ENCODE measurements around the gene ZNF774. TPM values are rescaled to one million over a fixed set of nuclear protein-coding genes. Genes with fewer than 3 reads are reported as not detected.

Gene ZNF774
- total and polyA plus RNA-seq, 2 of the 8 experiments (the other 6 are each of a cell fraction or from before 2014, with no cell fraction given) = 0.82 to 2.6 TPM

GRCh38 chr15:90386221-90386620 lies 34.1 kb downstream of the ZNF774 start:
- Histone ChIP-seq H3K23me2 (ENCODE audit: low read depth, low read length) (peaks cover 2% of the 10 kb centered on the region; the same call in 1 of the 2 replicates), H4K5ac (ENCODE audit: insufficient read length, low read depth, low read length) (no peak overlapping the region), H3K4me2 (ENCODE audit: insufficient read depth in 1 of 2, low read depth in 2 of 2, low read length in 2 of 2) (no peak overlapping the region), H3K18ac (ENCODE audit: extremely low read depth, low read length) (no peak overlapping the region), H3K4ac (replicated peaks; ENCODE audit: insufficient read length, low read depth, low read length) (no peak overlapping the region), H3K79me2 (ENCODE audit: control insufficient read depth in 1 of 2, insufficient read depth in 2 of 2, low read length in 2 of 2) (peaks cover 2 to 26% of the 10 kb centered on the region in 2 experiments; a peak in 3 of 4 replicates), H2BK5ac (ENCODE audit: low read depth, low read length) (no peak overlapping the region), H3K27ac (ENCODE audit: low read depth, low read length) (no peak overlapping the region), H2BK15ac (ENCODE audit: low read length) (no peak overlapping the region), H2BK120ac (replicated peaks; ENCODE audit: low read depth, low read length) (no peak overlapping the region), H4K20me1 (replicated peaks in 1 of 2; ENCODE audit: control insufficient read depth in 1 of 2, insufficient read depth in 2 of 2, low read length in 2 of 2) (no peaks in the 10 kb centered on the region), H2BK12ac (ENCODE audit: low read depth, low read length) (no peak overlapping the region), H2BK20ac (ENCODE audit: low read length) (no peak overlapping the region), H2AK5ac (ENCODE audit: low read depth, low read length) (no peak overlapping the region), H3K14ac (ENCODE audit: insufficient read length) (no peak overlapping the region), H3K4me1 (replicated peaks in 1 of 4; ENCODE audit: control insufficient read depth in 3 of 4, insufficient read depth in 4 of 4, low read length in 3 of 4) (peaks cover 2 to 10% (median 5%) of the 10 kb centered on the region in 4 experiments; a peak in 5 of 7 replicates), H3K23ac (ENCODE audit: insufficient read length) (no peak overlapping the region), H3K4me3 (ENCODE audit: extremely low read depth in 1 of 4, insufficient read depth in 2 of 4, low read depth in 3 of 4, low read length in 4 of 4) (no peak overlapping the region), H3K9me3 (ENCODE audit: insufficient read depth in 2 of 2, low read depth in 1 of 2, low read length in 1 of 2) (no peaks in the 10 kb centered on the region), H2AFZ (ENCODE audit: low read length) (no peak overlapping the region), H3K56ac (replicated peaks; ENCODE audit: insufficient read length, low read depth, low read length) (no peak overlapping the region), H3K36me3 (ENCODE audit: control insufficient read depth in 2 of 4, insufficient read depth in 4 of 4, low read length in 3 of 4) (peaks cover 0 to 4% (median 0%) of the 10 kb centered on the region in 4 experiments; a peak in 1 of 8 replicates), H3K9ac (replicated peaks in 1 of 4; ENCODE audit: extremely low read depth in 1 of 4, low read depth in 3 of 4, low read length in 3 of 4) (no peak overlapping the region), H3K79me1 (ENCODE audit: low read depth, low read length) (no peaks in the 10 kb centered on the region), H4K91ac (replicated peaks; ENCODE audit: insufficient read length, low read length) (no peak overlapping the region), H4K8ac (ENCODE audit: extremely low read depth, insufficient read depth, low read length) (no peak overlapping the region), H3K27me3 (replicated peaks in 1 of 4; ENCODE audit: control insufficient read depth in 3 of 4, extremely low read depth in 1 of 4, insufficient read depth in 3 of 4, low read length in 3 of 4) (no peaks in the 10 kb centered on the region)
- ChIA-PET CTCF (ENCODE audit: partially characterized antibody) (interaction anchor here (0.6 to 1.0 kb wide), 2 partner anchors 32 to 465 kb away, joined by 3 read pairs; no protein-coding TSS in a partner anchor), POLR2A (ENCODE audit: partially characterized antibody) (interaction anchor here (0.6 to 1.6 kb wide), 3 partner anchors 12 to 120 kb away, joined by 4 to 6 read pairs (median 4); no protein-coding TSS in a partner anchor)
- 95% methylated on average over 2 of the region's 2 CpGs; no CpG with 5 or more reads in 1 of the 2 experiments for WGBS, 2 experiments (ENCODE audit: extremely low coverage in 1 of 2, insufficient coverage in 1 of 2, insufficient read length in 1 of 2, insufficient replicate concordance in 2 of 2, low coverage in 1 of 2, low lambda C conversion rate in 2 of 2, missing lambda C conversion rate in 1 of 2)
- DNase-seq (ENCODE audit: low read depth in 1 of 2, low spot score in 2 of 2) (no peak), FAIRE-seq (no peak)
- no peak for TF ChIP-seq TEAD4 (IDR thresholded peaks at IDR 0.05; ENCODE audit: low read depth, low read length)
- no peak for TF ChIP-seq CREB1 (IDR thresholded peaks at IDR 0.05)
- TF ChIP-seq JUN (IDR thresholded peaks at IDR 0.05; ENCODE audit: low read depth, low read length) = no peak
- TF ChIP-seq SP2 (IDR thresholded peaks at IDR 0.05; ENCODE audit: low read length) = no peak
- TF ChIP-seq GABPA (IDR thresholded peaks at IDR 0.05; ENCODE audit: borderline replicate concordance, insufficient read depth, low read length) = no peak
- TF ChIP-seq RBBP5 (IDR thresholded peaks at IDR 0.05; ENCODE audit: borderline replicate concordance, low read depth, low read length) = no peak
- TF ChIP-seq CBX8 (IDR thresholded peaks at IDR 0.05; ENCODE audit: borderline replicate concordance, low read depth, low read length) = no peak
- TF ChIP-seq RFX5 (IDR thresholded peaks at IDR 0.05; ENCODE audit: borderline replicate concordance, low read depth, low read length) = no peak
- no peak for TF ChIP-seq CHD1 (IDR thresholded peaks at IDR 0.05; ENCODE audit: low read depth, low read length)
- no peak for TF ChIP-seq TAF1 (IDR thresholded peaks at IDR 0.05; ENCODE audit: low read depth, low read length)

Measured in H1 (cell line).